GM18517 (cell line): ENCODE results near the gene ITGA11.

ENCODE experiments used
- ATAC-seq: cut with Tn5 transposase; IDR thresholded peaks from one replicate; pipeline ENCODE4 v1.9.1; 2021; ENCODE audit warnings: mild to moderate bottlenecking, moderate library complexity; ENCODE audit not compliant: unreplicated experiment

ITGA11 gene

DNA sequence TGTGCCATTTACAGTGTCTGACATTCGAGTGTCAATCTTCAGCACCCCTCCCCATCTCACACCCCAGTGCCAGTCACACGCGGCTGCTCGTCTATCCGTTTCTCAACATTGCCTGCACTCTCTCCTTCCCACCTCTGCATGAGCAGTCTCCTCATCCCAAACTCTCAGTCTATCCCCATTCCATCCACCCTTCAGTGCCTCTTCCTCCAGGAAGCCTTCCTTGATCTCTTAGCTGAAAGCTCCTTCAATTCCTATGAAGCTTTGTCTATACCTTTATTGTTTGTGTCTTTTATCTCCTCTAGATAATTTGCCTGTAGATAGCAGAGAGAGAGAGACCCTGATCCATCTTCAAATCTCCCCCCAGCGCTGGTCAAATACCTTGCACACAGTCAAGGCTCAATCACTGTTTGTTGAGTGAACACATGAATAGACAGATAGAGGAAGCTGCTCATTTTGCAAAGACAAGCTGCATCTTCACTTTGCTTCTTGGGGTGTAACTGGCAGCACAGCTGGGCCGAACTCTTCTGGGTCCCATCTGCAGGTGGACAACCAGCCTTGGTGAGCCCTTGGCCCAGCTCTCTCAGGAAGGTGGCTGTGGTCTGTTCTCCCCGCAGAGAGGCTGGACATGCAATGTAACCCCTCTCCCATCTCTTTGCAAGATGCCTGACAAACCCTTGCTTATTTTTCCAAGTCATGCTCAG is 52.8 kb downstream of the ITGA11 start:
- no peak for ATAC-seq

DNA sequence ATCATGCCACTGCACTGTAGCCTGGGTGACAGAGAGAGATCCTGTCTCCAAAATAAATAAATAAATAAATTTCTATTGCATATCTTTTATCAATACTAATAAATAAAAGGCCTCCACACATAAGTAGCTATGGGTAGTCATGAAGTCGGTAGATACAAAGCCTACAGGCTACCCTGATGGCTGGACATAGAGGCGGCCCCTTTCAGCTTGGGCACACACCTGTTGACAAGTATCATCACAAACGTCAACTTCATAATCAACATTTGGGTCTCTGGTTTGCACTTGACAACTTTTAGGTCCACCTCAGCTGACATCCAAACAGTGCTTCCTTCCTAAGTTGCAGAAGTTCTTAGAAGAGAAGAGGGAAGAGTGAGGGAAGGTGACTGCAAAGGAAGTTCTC is 53.4 kb downstream of the ITGA11 start:
- ATAC-seq, result no peak

DNA sequence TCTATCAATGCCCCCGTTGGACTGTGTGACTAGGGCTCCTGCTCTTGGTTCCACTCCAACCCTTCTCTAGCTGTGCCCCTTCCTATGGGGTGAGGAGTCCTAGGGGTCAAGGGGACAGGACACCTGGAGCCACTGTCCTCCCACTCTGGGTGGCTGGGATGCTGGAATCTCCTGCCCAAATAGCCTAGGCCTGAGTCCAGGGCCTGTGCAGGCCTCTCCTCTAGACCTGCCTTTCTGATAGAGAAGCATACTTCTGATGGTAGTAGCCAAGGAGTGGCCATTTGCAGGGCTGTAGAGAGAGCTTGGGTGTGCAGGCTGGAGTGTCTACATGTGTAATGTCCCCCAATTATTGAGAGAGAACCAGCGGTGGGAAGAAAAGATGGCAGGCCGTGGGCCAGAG is 54.2 kb downstream of the ITGA11 start:
- no peak for ATAC-seq

DNA sequence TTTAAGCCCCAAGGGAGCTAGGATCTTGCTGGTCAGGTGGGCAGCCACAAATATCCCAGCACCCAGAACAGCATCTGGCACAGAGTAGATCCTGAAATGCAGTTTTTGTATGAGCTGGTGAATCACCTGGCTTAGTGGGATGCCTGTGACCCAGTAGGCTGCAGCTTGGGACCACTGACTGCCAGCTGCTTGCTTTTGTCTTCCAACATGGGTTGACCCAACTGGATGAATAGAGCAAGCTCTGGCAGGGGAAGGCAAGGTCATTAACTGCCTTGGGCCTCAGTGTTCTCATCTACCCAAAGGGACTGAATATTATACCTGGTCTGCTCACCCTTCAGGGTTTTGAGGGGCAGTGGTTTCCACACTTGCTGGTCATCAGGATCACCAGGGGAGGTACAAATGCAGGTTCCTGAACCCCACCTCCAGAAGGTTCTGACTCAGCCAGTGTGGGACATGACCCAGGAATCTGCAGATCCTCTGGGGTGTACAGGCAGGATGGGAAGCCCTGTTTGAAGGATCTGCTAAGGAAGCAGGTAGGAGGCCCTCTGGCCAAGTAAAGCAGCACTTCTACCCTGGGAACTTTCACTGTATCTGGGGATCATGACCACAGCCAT is 55.4 kb downstream of the ITGA11 start:
- ATAC-seq, result no peak

DNA sequence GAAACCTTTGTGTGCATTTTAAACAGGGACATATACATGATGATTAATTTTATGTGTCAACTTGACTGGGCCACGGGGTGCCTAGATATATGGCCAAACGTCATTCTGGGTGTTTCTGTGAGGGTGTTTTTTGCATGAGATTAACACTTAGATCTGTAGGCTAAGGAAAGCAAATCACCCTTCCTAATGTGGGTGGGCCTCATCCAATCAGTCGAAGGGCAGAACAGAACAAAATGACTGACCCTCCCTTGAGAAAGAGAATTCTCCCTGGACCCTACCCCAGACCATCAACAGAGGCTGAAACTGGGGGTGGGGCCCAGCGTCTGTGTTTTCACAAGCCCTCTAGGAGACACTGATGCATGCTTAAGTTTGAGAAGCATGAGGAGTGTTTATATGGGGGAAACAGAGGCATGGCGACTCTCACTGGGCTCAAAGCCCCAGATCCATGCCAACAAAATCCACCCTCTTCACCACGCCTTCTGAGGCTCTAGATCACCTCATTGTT is 56.2 kb downstream of the ITGA11 start:
- ATAC-seq, result no peak

DNA sequence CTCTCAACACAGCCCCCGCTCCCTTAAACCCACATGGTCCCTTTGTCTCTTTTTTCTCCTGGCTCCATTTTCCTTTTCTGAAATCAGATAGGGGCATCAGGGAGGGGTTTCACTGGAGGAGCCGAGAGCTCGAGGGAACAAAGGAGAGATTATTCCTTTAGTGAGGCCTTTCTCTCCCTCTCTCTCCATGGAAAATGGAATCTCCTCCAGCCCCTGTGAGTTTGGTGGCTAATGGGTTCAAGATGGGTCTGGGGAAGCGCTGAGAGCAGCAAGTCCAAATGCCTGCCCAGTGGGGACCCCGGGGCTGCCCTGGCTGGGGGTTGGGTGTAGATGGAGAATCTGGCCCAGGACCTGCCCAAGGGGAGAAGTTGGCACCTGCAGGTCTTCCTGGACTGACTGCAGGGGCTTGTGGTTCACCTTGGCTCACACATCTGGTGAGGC is 56.8 kb downstream of the ITGA11 start:
- ATAC-seq, result no peak

DNA sequence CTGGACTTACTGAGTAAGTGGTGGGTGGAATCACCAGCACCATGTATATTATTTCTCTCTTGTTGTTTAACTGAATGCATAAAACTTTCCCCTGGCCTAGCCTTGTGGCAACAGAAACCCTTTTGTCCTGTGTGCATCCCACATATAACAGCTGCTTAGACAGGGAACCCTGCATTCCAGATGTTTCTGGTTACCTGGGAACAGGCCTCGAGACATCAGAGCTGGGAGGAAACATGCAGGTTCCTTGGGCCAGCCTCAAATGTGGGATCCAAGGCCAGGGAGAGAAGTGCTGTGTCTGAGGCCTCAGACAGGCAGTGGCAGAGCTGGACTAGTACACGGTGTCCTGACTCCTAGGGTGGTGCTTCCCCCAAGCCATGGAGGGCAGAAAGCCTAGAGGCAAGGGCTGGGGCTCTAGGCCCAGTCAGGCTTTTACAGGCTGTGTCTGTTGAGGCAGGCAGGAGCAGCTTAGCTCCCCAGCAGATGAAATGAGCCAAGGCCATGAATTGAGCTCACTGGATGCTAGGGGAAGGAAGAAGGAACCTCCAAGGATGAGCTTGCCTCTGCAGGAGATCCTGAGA is 57.7 kb downstream of the ITGA11 start:
- no peak for ATAC-seq

DNA sequence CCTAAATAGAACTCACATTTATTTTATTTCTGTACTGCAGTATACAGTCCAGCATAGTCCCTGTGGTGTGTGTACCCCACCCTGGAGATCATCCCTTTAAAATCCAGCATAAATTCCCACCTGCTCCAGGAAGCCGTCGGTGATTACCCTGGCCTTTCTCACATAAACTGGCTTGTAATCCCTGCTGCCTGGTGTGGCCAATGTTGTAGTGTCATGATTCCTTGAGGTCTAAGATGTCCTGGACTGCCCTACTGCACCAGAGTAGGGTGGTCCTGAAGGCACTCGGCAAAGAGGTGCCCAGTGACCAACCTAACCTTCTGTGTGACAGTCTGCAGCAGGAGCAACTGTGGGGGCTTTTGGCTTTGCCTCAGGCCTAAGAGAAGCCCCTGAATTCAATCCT is 58.9 kb downstream of the ITGA11 start:
- no peak for ATAC-seq

DNA sequence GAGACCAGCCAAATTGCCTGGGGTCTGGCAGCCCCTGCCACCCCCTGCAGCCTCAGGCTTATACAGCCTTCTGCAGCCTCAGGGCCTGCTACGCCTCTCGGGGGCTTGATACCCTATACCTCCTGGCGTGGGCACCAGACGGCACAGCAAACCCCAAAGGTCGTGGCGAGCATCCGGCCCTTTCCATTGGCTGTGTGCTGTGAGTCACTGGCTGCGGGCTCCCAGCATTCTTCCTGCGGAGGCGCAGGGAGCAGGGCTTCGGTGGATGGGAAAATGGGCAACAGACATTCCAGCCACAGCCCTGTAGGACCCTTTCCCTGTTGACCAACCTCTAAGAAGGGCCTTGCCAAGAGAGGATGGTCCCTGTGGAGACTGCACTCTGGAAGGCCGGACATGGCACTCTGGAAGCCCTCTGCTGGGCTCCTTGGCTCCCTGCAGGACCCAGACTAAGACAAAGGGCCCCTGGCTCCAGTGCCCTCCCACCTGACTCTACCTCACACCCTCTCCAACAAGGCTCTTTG is 59.6 kb downstream of the ITGA11 start:
- no peak for ATAC-seq

DNA sequence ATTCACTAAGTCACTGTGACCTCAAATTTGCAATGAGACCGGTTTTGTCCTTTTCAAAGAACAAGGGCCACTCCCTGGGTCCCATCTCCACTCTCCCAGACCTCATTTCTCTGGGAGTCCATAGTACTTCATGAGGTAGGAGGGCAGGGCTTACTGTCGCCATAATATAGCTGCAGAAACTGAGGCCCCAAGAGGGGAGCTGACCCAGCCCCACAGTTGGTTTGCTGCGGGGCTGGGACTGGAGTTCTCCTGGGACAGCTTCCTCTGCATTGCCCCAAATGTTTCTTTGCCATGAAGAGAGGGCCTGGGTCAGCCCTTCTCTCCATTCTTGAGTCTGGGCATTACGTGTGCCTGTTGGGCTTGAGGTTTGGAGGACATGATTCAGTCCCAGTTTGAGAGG is 60.1 kb downstream of the ITGA11 start:
- no peak for ATAC-seq

DNA sequence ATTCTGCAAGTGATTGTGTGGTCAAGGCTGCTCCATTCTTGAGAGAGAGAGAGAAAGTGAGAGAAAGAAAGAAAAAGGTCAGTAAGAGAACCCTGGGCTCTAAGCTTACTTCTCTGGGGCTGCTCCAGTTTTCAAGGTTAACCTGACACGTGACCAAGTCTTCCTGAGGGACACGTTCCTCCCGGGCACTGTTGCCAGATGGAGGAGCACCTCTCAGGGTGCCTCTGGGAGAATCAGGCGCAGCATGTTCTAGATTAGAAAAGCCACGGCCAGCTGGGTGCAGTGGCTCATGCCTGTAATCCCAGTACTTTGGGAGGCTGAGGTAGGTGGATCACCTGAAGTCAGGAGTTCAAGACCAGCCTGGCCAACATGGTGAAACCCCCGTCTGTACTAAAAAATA is 60.8 kb downstream of the ITGA11 start:
- ATAC-seq, result no peak

DNA sequence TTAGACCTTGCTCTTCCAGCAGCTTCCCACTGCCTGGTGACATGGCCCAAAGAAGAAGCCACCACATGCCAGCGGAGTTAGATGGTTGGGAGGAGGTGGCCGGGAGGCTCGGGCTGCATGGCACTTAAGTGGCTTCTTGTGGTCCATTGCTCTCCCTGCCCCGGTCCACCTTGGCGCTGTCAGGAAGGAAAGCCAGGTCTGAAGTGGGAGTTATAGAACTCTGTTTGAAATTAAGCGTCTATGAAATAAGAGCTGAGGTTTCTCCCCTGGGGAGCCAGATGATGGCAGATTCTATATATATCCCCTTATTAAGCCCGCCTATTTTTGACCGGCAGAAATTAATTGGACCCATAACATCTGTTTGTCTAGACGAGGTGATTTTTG is 61.2 kb downstream of the ITGA11 start:
- no peak for ATAC-seq

DNA sequence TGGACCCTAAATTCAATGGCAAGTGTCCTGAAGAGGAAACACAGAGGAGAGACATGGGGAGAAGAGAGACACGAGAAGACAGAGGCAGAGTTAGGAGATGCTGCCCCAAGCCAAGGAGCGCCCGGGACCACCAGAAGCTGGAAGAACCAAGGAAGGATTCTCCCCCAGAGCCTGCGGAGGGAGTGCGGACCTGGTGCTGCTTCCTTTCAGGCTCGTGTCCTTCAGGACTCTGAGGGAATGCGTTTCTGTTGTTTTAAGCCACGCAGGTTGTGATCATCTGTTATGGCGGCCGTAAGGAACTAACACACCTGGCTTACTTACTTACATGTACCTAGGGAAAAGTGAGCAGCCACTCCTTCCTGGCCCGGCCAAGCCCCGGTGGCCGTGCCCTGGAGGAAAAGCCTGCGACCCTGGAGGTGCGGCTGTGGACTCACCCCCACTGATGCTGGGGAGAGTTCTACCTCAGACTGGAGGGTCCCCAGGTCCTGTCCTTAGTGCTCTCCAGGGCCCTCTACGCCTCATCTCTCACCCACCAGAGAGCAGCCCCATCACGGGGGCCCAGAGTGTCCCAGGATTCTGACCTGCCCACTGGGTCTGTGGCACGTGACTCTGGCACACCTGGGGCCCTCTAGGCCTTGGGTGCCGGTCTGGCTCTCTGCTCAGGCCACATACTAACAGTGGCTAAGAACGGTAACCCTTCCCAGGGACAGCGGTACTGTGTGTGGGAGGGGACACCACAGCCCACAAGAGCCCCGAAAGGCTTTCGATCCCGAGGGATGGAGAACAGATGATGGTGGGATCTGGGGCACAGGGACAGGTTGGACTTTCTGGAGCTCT is 61.8 kb downstream of the ITGA11 start:
- no peak for ATAC-seq

DNA sequence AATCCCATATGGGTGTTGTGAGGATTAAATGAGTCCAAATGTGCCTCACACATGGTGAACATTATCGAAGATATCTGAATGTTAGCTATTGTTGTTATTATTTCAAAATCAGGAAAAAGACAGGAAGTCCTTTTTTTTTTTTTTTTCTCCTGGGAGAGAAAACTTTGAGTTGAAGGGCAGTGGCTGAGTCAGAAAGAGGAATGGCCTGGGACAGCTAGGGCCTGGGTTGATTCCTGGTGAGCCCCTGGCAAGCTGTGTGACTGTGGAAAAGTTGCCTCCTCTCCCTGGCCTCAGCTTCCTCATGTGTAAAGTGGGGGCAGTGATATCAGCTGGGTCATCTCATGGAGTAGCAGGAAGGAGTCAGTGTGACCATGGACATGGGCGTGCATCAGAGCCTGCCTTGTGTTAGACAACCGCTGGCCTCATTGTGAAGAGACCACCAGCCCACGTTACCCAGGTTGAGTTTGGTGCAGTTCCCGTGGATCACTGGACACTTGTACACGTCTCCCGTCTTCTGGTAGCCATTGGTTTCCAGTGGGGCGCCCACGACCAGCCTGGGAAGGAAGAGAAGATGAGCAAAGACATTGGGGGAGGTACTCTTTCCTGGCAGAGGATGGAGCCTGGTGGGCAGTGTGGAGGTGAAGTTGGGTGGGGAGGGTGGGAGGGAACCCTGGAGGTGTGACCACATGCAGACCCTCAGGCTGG is 63.1 kb downstream of the ITGA11 start:
- ATAC-seq, result no peak

DNA sequence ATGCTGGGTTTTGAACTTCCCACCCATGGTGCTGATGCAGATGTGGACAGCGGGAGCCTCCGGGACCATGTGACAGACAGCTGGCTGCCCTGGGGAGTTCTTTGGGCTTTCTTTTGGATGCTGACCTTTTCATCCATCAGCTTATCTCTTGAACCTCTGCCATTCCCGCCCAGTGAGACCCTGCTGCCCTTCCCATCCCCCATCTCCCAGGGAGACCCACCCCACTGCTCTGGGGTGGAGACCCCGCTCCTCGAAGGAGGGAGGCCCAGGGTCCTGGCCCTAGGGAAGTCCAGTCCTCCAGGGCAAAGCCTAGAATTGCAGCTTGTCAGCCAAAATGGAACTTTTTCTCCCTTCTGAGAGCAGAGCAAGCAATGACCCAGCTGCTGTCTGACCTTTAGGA is 64.0 kb downstream of the ITGA11 start:
- no peak for ATAC-seq

DNA sequence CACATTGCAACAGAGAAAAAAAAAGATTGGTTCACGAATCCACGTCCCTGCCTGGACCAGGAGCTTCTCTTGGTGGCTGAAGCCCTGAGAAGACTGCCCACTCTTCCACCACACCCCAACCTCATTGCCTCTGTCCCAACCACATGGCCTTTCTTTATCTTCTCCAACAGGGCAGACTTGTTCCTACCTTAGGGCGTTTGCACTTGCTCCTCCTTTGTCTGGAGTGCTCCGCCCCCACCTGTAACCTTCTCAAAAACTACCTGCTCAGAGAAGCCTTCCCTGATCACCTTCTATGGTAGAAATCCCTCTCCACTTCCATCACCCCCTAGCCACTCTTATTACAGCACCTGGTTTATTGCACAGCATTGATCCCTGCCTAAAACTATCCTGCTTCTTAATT is 64.7 kb downstream of the ITGA11 start:
- ATAC-seq, result no peak

DNA sequence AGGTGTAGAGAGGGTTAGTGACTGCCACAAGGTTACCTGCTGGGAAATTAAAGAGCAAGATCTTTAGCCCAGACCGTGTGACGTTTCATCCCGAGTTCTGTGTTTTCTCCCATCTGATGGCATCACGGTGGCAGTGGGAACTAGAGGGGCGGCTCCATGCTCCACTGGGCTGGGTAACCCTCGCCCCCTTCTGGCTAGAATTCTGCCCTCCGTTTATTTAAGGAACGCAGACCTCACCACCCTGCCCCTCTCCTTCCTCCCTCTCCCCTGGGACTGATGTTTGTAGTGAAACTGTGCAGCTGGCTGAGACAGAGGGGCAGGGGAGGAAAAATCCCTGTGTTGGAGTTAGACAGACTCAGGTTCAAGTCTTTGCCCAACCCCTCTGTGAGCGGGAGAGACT is 65.6 kb downstream of the ITGA11 start:
- ATAC-seq, result no peak

DNA sequence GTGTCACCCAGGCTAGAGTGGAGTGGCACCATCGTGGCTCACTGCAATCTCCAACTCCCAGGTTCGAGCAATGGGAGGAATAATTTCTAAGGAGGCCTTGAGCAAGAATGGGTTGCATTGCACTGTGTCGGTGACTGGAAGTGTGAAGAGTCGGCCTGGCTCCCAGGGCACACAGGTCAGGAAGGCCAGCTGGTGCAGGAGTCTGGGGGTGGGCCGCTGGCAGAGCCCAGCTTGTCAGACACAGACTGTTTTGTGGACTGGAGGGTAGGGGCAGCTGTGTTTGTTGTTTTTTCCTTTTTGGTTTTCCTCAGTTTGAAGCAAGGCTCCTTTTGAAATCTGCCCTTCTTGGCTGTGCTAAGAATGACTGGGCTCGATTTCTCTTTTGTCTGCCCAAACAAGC is 66.2 kb downstream of the ITGA11 start:
- no peak for ATAC-seq

DNA sequence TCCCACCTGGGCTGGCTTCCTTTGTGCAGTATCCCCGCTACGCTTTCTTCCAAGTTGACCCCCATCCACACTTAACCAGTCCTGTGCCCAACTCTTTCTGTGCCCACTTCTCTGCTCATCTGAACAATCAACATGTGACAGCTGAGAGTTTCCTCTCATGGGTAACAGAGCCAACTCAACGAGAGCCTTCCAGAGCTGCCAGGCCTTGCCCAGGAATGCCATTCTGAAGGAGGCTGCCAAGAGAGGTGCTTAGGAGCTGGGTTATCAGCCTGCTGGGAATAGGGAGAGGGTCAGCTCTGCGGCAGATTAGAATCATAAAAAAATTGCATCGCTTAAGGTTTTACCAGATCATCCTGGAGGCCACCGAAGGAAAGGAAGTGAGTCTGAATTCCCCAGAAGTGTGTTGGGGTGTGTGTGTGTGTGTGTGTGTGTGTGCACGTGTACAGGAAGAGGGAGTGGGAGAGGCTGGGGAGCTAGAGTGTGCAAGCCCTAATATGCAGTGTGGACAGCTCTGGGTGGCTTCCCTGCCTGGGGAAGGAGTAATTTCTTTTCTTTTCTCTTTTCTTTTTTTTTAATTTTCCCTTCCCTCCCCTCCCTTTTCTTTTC is 66.7 kb downstream of the ITGA11 start:
- ATAC-seq, result no peak

DNA sequence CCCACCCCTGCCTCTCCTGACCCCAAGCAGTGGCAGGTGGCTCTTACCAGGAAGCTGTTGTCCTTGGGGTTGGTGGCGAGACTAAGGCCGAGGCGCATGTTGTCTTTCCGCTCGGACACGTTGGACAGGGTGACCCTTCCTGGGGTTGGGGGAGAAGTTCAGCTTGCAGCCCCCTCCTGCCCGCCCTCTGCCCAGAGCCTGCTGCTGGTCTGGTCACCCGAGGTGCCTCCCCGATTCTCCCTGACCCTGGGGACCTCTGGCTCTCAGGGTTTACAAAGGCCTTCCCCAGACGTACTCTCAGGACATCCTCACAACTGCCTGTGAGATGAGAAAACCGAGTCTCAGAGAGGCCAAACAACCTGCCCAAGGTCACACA is 67.3 kb downstream of the ITGA11 start:
- ATAC-seq, result no peak
